ENCODE results near the gene SREBF2.

The SREBF2 gene

GRCh38 chr22:41838842-41839618 lies 6.1 kb downstream of the SREBF2 start:
- ChIA-PET POLR2A (no interaction called here), CTCF (interaction anchor here (1.3 to 4.8 kb wide), 3 partner anchors 10 to 39 kb away, joined by 3 to 24 read pairs (median 6); partner anchors contain the start of gene CCDC134)
- no peak for DNase-seq (ENCODE audit: low read depth, low spot score)
- TF ChIP-seq CTCF (IDR thresholded peaks at IDR 0.05; ENCODE audit: insufficient read depth, low read length, missing control alignments), result no peak
- H3K4me3 ChIP-seq (ENCODE audit: low read depth, low read length), result no peak overlapping the region

GRCh38 chr22:41840216-41840615 lies 7.3 kb downstream of the SREBF2 start:
- TF ChIP-seq CTCF (IDR thresholded peaks at IDR 0.05; ENCODE audit: insufficient read depth, low read length, missing control alignments), result no peak
- ChIA-PET CTCF (interaction anchor here (0.7 to 4.8 kb wide), 3 partner anchors 18 to 143 kb away, joined by 3 to 24 read pairs (median 6); partner anchors contain the start of gene CCDC134), POLR2A (no interaction called here)
- no peak overlapping the region for H3K4me3 ChIP-seq (ENCODE audit: low read depth, low read length)
- no peak for DNase-seq (ENCODE audit: low read depth, low spot score)

- no peak for DNase-seq (ENCODE audit: low read depth, low spot score)
- ChIA-PET POLR2A (no interaction called here), CTCF (interaction anchor here (1.1 to 4.8 kb wide), 2 partner anchors 17 to 143 kb away, joined by 4 to 24 read pairs; no protein-coding TSS in a partner anchor)
- no peak overlapping the region for H3K4me3 ChIP-seq (ENCODE audit: low read depth, low read length)
- TF ChIP-seq CTCF (IDR thresholded peaks at IDR 0.05; ENCODE audit: insufficient read depth, low read length, missing control alignments), result no peak
Measured at GRCh38 chr22:41841085-41841712, 8.3 kb downstream of the SREBF2 start.

- ChIA-PET CTCF (interaction anchor here (0.9 to 4.8 kb wide), 4 partner anchors 10 to 103 kb away, joined by 3 to 24 read pairs (median 4); partner anchors contain the start of gene SREBF2), POLR2A (interaction anchor here (1.7 kb wide), 1 partner anchor 11 kb away, joined by 5 read pairs; the partner anchor contains the start of gene SREBF2)
- no peak overlapping the region for H3K4me3 ChIP-seq (ENCODE audit: low read depth, low read length)
- no peak for TF ChIP-seq CTCF (IDR thresholded peaks at IDR 0.05; ENCODE audit: insufficient read depth, low read length, missing control alignments)
- DNase-seq (ENCODE audit: low read depth, low spot score), result no peak
Measured at GRCh38 chr22:41842996-41843970, 10.4 kb downstream of the SREBF2 start.

- ChIA-PET CTCF (interaction anchor here (0.8 kb wide), 1 partner anchor 82 kb away, joined by 3 read pairs; no protein-coding TSS in a partner anchor), POLR2A (interaction anchor here (0.8 kb wide), 1 partner anchor 12 kb away, joined by 4 read pairs; no protein-coding TSS in a partner anchor)
- H3K4me3 ChIP-seq (ENCODE audit: low read depth, low read length), result no peak overlapping the region
- DNase-seq (ENCODE audit: low read depth, low spot score), result no peak
- TF ChIP-seq CTCF (IDR thresholded peaks at IDR 0.05; ENCODE audit: insufficient read depth, low read length, missing control alignments), result no peak
Measured at GRCh38 chr22:41844036-41844435, 11.1 kb downstream of the SREBF2 start.
